GM06990 (cell line): ENCODE measurements around the gene PATL2.
"Not testable (repeated sequence)": the region's sequence is repeated elsewhere in the genome, so short reads cannot be mapped to it uniquely, and the experiment has no call there.

Experiments used
- DNase-seq: peaks from one replicate; pipeline ENCODE4 v3.0.0-alpha.2; 2011; ENCODE audit not compliant: insufficient read length; ENCODE audit errors: extremely low read depth
- H3K27me3 ChIP-seq: replicated peaks from 2 replicates; pipeline ENCODE4 v1.6.0; 2011; ENCODE audit warnings: low read length; ENCODE audit not compliant: control insufficient read depth, insufficient read depth
- H3K36me3 ChIP-seq: 2 replicates; pipeline ENCODE4 v1.5.1; 2011; ENCODE audit warnings: low read length; ENCODE audit not compliant: control insufficient read depth, insufficient read depth
- H3K4me3 ChIP-seq: replicated peaks from 2 replicates; pipeline ENCODE4 v1.5.1; 2011; ENCODE audit warnings: low read depth, mild to moderate bottlenecking, control low read depth, low read length
- CTCF ChIP-seq: IDR thresholded peaks from 2 replicates; pipeline ENCODE4 v1.5.1; 2011; ENCODE audit warnings: low read length, control low read depth, mild to moderate bottlenecking, inconsistent platforms; ENCODE audit not compliant: insufficient read depth, poor library complexity, severe bottlenecking

The PATL2 gene

GRCh38 chr15:44695294-44695693, 15.8 kb downstream of the PATL2 start:
- TF ChIP-seq CTCF: no peak

DNA sequence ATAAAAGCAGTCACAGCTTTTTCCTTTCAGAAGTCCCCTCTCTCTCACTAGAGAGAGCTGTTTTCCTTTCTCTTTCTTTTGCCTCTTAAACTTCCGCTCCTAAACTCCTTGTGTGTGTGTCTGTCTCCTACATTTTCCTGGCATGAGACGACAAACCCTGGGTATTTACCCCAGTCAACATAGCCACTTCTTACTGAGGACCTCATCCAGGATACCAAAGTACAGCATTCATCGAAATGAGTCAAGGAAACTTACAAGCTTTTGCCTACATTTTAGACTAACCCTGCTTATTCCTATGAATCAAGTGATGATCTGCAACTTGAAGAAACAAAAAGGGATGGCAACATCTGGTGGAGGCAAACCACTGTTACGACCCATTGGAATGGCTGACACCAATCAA, 16.7 kb downstream of the PATL2 start:
- Histone ChIP-seq H3K4me3 (no peak overlapping the region), H3K36me3 (no peaks in the 10 kb centered on the region; the same call in 1 of the 2 replicates), H3K27me3 (no peaks in the 10 kb centered on the region)
- TF ChIP-seq CTCF: no peak
- DNase-seq: no peak

More at GRCh38 chr15:44695294-44695693, 15.8 kb downstream of the PATL2 start:
- DNase-seq: no peak
- Histone ChIP-seq H3K27me3 (no peaks in the 10 kb centered on the region), H3K4me3 (no peak overlapping the region), H3K36me3 (no peaks in the 10 kb centered on the region; the same call in 1 of the 2 replicates)

GRCh38 chr15:44692659-44693058, 18.5 kb downstream of the PATL2 start:
- H3K4me3 ChIP-seq: no peak overlapping the region
- no peak for TF ChIP-seq CTCF
- no peaks in the 10 kb centered on the region for H3K27me3 ChIP-seq
- DNase-seq: no peak
- no peaks in the 10 kb centered on the region; the same call in 1 of the 2 replicates for H3K36me3 ChIP-seq

DNA sequence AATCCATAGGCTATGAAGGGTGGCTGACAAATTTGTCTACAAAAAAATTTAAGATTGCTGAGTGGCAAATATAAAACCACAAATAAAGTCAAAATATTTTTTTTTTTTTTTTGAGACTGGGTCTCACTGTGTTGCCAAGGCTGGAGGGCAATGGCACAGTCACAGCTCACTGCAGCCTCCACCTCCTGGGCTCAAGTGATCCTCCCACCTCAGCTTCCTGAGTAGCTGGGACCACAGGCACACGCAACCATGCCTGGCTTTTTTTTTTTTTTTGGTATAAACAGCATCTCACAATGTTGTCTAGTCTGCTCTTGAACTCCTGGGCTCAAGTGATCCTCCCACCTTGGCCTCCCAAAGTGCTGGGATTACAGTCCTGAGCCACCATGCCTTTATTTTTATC, 20.9 kb downstream of the PATL2 start:
- H3K27me3 ChIP-seq: not testable (repeated sequence)

GRCh38 chr15:44689318-44689717, 21.8 kb downstream of the PATL2 start:
- H3K27me3 ChIP-seq: not testable (repeated sequence)

More for the DNA sequence above, 20.9 kb downstream of the PATL2 start:
- H3K36me3 ChIP-seq, H3K4me3 ChIP-seq, DNase-seq: not testable (repeated sequence)

GRCh38 chr15:44682809-44683682, 28.1 kb downstream of the PATL2 start:
- not testable (repeated sequence) for DNase-seq, H3K4me3 ChIP-seq

More at GRCh38 chr15:44689318-44689717, 21.8 kb downstream of the PATL2 start:
- not testable (repeated sequence) for H3K4me3 ChIP-seq, H3K36me3 ChIP-seq, DNase-seq

GRCh38 chr15:44682211-44682610, 28.9 kb downstream of the PATL2 start:
- no peak overlapping the region for H3K4me3 ChIP-seq
- TF ChIP-seq CTCF: no peak
- no peaks in the 10 kb centered on the region for H3K36me3 ChIP-seq
- no peak for DNase-seq
- H3K27me3 ChIP-seq: no peaks in the 10 kb centered on the region

More at GRCh38 chr15:44682809-44683682, 28.1 kb downstream of the PATL2 start:
- H3K36me3 ChIP-seq, H3K27me3 ChIP-seq: not testable (repeated sequence)
